NCI-H2029 (cell line): ENCODE measurements around the gene UBC.
"Not testable (repeated sequence)": the region's sequence is repeated elsewhere in the genome, so short reads cannot be mapped to it uniquely, and the experiment has no call there.

Source experiments
- DNase-seq: peaks from one replicate; lab custom pipeline; 2025; lab: John Stamatoyannopoulos, UW

Gene UBC

GRCh38 chr12:124915239-124916236, 1.1 kb upstream of the UBC start:
- no peak for DNase-seq

- DNase-seq, result no peak
These were observed 717 bp downstream of the UBC start for GRCh38 chr12:124913474-124914391.

- DNase-seq, result not testable (repeated sequence)
These were observed 1.7 kb downstream of the UBC start for GRCh38 chr12:124912529-124913287.

GRCh38 chr12:124911521-124911920, 2.9 kb downstream of the UBC start:
- DNase-seq, result not testable (repeated sequence)

- DNase-seq, result no peak
These were observed 3.6 kb downstream of the UBC start for GRCh38 chr12:124910561-124911478.

GRCh38 chr12:124909831-124910560, 4.5 kb downstream of the UBC start:
- no peak for DNase-seq

GRCh38 chr12:124906606-124907261, 7.7 kb downstream of the UBC start:
- DNase-seq, result no peak

- DNase-seq, result no peak
These were observed 9.9 kb downstream of the UBC start for GRCh38 chr12:124904306-124905098.

GRCh38 chr12:124902916-124903315, 11.5 kb downstream of the UBC start:
- no peak for DNase-seq

GRCh38 chr12:124901003-124901402, 13.4 kb downstream of the UBC start:
- no peak for DNase-seq

GRCh38 chr12:124900345-124900795, 14.1 kb downstream of the UBC start:
- not testable (repeated sequence) for DNase-seq

GRCh38 chr12:124898923-124899294, 15.5 kb downstream of the UBC start:
- no peak for DNase-seq

- DNase-seq, result no peak
These were observed 16.1 kb downstream of the UBC start for GRCh38 chr12:124898200-124898922.

GRCh38 chr12:124896461-124896860, 18.0 kb downstream of the UBC start:
- DNase-seq, result no peak

GRCh38 chr12:124893792-124894516, 20.5 kb downstream of the UBC start:
- DNase-seq, result no peak

GRCh38 chr12:124888260-124888659, 26.2 kb downstream of the UBC start:
- DNase-seq, result no peak

- DNase-seq, result not testable (repeated sequence)
These were observed 26.7 kb downstream of the UBC start for GRCh38 chr12:124887766-124888165.
